IPS DF 4.7 (cell line): ENCODE results near the gene RNASE13.

ENCODE experiments used
- DNase-seq: peaks from one replicate; pipeline ENCODE4 v3.0.0-alpha.2; 2013; ENCODE audit warnings: low spot score; ENCODE audit errors: extremely low read depth

The RNASE13 gene

GRCh38 chr14:21066882-21067502 lies 32.4 kb upstream of the RNASE13 start:
- DNase-seq, result no peak

- no peak for DNase-seq
These were observed 28.9 kb upstream of the RNASE13 start for GRCh38 chr14:21063479-21063878.

- DNase-seq, result no peak
These were observed 26.7 kb upstream of the RNASE13 start for GRCh38 chr14:21061347-21061668.

GRCh38 chr14:21060614-21061346 lies 26.2 kb upstream of the RNASE13 start:
- DNase-seq, result no peak

GRCh38 chr14:21059842-21060613 lies 25.4 kb upstream of the RNASE13 start:
- no peak for DNase-seq

GRCh38 chr14:21058903-21059302 lies 24.3 kb upstream of the RNASE13 start:
- DNase-seq, result no peak

- DNase-seq, result no peak
These were observed 23.4 kb upstream of the RNASE13 start, which contains the start of gene RNASE8 for GRCh38 chr14:21057803-21058675. Gene RNASE8, plus strand, starts transcription at chr14:21057822. Its CDS starts 71 bp downstream, at chr14:21057893.

GRCh38 chr14:21056520-21057163 lies 22.0 kb upstream of the RNASE13 start:
- DNase-seq, result no peak

GRCh38 chr14:21055432-21056117 lies 21.0 kb upstream of the RNASE13 start:
- no peak for DNase-seq

GRCh38 chr14:21054768-21055145 lies 20.1 kb upstream of the RNASE13 start:
- no peak for DNase-seq

GRCh38 chr14:21054123-21054767 lies 19.6 kb upstream of the RNASE13 start:
- DNase-seq, result no peak

- no peak for DNase-seq
These were observed 18.8 kb upstream of the RNASE13 start for GRCh38 chr14:21053184-21054122.

- DNase-seq, result no peak
These were observed 16.0 kb upstream of the RNASE13 start for GRCh38 chr14:21050597-21050996.

GRCh38 chr14:21049271-21049673 lies 14.7 kb upstream of the RNASE13 start:
- no peak for DNase-seq

GRCh38 chr14:21048638-21049037 lies 14.0 kb upstream of the RNASE13 start:
- no peak for DNase-seq

- no peak for DNase-seq
These were observed 12.8 kb upstream of the RNASE13 start for GRCh38 chr14:21047378-21047781.

- DNase-seq, result no peak
These were observed 9.5 kb upstream of the RNASE13 start for GRCh38 chr14:21043974-21044618.

- no peak for DNase-seq
These were observed 8.9 kb upstream of the RNASE13 start for GRCh38 chr14:21043387-21043973.
